Testis (tissue), 2 donors: ENCODE data around the gene TIGIT.

Experiments
- POLR2A ChIP-seq: fragments of 450-650 bp; IDR thresholded peaks from one replicate; pipeline ENCODE4 v1.6.1; 2017; ENCODE audit warnings: antibody characterized with exemption, mild to moderate bottlenecking, moderate library complexity
- TF ChIP-seq, protein P1 (sequence below), 3 experiments: fragments of 450-650 bp in 2 of 3; fragments of 200-600 bp in 1 of 3; sonication (generic) in 1 of 3; IDR thresholded peaks; one replicate each; pipeline ENCODE4 v1.5.1; 2016 to 2019; ENCODE audit warnings: antibody characterized with exemption in 3 of 3, mild to moderate bottlenecking in 2 of 3, moderate library complexity in 1 of 3

DNA sequence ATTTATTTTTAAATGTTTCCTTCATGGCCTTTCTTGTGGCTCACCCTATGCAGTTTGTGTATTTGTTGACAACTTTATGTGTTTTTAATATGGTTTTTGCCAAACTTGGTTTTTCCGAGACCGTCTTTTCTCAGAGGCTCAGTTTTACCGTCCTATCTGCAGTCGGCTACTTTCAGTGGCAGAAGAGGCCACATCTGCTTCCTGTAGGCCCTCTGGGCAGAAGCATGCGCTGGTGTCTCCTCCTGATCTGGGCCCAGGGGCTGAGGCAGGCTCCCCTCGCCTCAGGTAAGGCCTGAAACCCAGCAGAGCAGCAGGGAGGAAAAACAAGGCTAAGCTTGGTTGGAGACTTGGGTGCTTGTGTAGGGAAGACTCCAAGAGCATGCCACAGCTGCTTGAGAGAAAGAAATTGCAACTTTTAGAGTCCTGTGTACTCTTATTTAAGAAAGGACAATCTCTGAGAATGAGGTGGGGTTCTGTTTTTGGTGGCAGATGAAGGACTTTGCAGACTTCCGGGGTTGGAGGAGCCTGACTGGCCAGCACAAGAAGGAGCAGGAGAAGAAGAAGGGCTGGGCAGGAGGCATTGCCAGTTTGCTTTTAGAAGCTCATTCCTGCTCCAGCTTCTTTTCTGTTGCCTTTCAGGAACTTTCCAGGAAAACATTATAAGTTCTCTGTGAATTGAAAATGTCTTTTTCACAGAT lies at the start of gene TIGIT:
- no peak for TF ChIP-seq POLR2A
- TF ChIP-seq, protein P1, sequence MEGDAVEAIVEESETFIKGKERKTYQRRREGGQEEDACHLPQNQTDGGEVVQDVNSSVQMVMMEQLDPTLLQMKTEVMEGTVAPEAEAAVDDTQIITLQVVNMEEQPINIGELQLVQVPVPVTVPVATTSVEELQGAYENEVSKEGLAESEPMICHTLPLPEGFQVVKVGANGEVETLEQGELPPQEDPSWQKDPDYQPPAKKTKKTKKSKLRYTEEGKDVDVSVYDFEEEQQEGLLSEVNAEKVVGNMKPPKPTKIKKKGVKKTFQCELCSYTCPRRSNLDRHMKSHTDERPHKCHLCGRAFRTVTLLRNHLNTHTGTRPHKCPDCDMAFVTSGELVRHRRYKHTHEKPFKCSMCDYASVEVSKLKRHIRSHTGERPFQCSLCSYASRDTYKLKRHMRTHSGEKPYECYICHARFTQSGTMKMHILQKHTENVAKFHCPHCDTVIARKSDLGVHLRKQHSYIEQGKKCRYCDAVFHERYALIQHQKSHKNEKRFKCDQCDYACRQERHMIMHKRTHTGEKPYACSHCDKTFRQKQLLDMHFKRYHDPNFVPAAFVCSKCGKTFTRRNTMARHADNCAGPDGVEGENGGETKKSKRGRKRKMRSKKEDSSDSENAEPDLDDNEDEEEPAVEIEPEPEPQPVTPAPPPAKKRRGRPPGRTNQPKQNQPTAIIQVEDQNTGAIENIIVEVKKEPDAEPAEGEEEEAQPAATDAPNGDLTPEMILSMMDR (IDR thresholded peaks at IDR 0.05) = no peak
